Hematopoietic multipotent progenitor cell treated with erythropoietin and hydrocortisone succinate and interleukin-3 and kit ligand, for 4 days (in vitro differentiated cells): ENCODE results near the gene ANKRD37.

Experiments
- DNase-seq: peaks from one replicate; pipeline ENCODE4 v3.0.0-alpha.2; 2015

The ANKRD37 gene

DNA sequence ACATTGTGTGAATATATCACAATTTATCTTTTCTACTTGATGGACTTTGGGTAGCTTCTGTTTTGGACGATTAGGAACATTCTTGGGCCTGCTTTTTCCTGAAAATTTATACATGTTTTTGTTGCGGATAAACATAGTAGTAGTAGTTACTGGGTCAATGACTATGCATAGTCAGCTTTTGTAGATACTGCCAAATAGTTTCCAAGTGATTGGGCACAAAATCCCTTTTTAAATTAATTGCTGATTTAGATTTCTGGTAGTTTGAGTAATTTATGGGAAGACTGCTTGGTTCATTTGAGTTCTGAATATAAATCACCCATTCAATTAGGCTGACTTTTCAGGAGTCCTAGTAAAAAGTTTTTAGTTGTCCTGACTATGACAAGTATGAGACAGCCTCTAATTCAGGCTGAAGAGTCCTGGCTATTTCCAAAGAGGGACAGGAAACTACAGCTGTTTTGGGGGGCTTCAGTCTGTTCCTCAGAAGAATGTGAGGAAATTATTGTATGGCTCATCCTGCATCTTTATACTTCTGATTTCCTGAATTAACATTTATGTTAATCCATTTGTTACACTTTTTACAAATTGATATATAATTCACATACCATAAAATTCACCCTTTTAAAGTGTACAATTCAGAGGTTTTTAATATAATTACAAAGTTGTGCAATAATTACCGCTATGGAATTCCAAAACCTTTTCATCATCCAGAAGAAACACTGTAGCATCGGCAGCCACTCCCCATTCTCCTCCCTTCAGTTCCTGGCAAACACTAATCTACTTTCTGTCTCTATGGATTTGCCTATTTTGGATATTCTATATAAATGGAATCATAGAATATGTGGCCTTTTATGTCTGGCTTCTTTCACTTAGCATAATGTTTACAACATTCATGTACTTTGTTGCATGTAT lies 15.1 kb upstream of the ANKRD37 start:
- no peak for DNase-seq

DNA sequence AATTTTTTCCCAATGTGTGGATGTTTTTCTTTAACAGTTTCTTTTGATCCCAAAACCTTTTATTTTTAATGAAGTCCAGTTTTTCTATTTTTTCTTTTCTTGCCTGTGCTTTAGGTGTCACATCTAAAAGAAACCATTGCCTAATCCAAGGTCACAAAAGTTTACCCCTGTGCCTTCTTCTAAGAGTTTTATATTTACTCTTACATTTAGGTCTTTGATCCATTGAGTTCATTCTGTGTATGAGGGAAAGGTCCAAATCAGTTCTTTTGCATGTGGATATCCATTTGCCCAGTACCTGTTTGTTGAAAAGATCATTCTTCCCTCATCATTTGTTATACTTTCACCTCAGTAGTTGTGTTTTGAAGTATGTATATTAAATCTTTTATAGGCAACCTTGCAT lies 13.9 kb upstream of the ANKRD37 start:
- no peak for DNase-seq

DNA sequence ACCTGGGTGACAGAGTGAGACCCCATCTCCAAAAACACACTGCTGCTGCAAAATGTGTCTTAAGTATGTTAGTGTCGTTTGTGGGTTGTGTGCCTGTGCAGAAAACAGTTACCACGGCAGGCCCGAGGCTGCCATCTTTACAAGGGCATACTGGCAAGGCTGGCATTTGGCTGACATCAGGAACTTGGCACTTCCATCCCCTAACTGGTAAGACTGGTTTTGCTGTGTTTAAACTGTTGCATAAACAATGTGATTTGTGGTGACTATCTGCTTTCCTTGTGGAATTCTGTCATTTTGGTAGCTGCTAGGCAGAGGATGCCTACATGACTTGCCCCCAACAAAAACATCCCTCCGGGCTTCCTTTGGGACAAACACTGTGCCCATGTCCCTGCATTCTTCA lies 13.2 kb upstream of the ANKRD37 start:
- DNase-seq, result no peak

DNA sequence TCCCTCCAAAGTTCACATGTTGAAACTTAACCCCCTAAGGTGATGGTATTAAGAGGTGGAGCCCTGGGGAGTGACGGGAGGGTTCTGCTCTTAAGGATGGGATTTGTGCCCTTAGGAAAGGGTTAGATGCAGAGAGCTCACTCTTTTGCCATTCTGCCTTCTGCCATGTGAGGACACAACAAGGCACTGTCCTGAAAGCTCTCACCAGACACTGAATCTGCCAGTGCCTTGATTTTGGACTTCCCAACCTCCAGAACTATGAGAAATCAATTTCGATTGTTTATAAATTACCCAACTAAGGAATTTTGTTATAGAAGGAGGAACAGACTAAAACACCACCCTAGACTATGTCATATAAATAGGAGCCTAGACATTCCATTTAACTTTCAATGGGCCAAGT lies 12.6 kb upstream of the ANKRD37 start:
- DNase-seq, result no peak

DNA sequence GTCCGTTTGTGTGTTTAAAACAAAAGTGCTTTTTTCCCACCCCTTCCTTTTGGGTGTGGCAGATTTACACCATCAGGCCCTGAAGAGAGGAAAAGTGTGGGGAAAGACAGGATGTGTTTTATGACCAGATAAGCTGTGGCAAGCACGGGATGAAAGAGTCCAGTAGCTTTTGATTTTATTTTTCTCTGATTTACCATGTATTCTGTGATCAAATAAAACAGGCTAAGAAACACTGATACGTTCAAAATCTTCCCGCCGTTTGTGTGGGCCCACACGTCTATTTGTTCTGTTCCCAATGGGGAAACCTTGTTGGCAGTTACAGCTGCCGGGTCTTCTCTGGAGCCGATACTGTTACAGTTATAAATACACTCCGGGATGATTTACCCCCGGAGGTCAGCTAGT lies 11.7 kb upstream of the ANKRD37 start:
- peak; percentile 83 for DNase-seq

DNA sequence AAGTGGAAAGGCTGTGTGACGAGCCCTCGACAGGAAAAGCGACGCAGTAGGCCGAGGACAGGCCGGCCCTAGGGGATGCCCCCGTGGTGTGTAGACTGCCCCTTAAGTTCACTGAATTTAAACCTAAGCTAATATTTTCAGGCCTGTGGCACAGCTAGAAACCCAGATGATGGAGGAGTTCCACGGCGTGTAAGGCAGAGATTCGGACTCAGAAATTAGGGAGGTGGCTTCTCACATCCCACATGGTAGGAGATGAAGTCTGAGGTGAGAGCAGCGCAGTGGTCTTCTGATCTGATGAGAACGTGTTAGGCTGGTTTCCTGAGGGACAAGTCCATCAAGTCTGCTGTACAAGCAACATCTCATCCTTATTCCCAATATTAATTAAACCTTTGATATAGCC lies 8.7 kb upstream of the ANKRD37 start:
- no peak for DNase-seq

DNA sequence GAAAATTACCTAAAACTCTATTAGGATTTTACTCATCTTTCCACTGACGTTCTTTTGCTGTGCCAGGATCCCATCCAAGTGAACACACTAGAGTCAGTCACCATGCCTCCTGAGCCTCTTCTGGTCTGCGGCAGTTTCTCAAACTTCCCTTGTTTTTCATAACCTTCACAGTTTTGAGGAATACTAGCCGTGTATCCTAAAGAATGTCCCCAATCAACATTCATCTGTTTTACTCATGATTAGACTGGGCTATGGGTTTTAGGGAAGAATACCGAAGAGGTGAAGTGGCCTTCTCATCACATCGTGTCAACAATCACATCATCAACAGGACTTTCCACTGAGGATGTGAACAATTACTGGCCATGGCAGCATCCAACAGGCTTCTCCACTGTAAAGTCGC lies 5.7 kb upstream of the ANKRD37 start:
- no peak for DNase-seq

DNA sequence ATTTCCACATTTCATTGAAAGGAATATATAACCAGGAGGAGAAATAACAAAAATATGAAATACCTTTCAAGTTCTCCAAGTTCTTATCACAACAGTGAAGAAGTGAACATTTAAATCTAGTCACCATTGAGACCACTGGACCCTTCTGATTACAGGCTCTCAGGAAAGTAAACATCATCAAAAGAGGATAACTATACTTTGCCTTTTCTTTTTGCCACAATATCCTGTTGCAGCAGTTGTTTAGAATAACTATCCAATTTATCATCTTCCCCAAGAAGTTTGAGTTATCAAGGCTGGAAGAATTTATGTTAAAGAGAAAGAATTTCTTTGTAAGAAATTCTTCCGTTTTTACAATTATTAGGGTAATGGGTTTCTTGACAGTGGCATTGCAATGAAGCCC lies 4.5 kb upstream of the ANKRD37 start:
- DNase-seq, result no peak

DNA sequence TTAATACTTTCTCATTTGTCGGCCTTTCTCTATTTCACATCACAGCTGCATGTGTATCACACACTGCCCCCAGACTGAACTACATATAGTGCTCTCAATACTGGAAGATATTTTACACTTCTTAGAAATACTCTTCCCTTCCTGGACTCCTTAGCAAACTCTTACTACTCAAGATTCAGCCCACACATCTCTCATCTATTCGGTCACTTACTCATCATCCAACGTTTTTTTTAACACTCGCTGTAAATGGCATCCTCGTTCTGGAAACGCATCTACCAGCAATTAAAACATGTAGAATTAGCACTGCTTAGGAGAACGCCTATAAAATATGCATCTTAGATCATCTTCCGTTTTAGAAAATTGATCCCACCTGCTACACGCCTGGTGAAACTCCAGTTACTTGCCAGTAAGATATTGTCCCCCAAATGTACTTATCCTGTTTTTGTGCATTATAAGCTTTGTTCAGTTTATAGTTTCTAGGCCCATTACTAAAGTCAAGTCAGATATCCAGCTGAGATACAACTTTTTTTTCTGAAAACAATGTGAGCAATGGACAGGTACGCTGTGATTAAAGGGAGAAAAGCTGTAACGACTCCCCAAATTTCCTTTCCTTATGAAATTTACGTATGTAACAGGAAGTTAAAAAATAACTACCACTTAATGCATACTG lies 1.9 kb upstream of the ANKRD37 start:
- peak; percentile 8 for DNase-seq

DNA sequence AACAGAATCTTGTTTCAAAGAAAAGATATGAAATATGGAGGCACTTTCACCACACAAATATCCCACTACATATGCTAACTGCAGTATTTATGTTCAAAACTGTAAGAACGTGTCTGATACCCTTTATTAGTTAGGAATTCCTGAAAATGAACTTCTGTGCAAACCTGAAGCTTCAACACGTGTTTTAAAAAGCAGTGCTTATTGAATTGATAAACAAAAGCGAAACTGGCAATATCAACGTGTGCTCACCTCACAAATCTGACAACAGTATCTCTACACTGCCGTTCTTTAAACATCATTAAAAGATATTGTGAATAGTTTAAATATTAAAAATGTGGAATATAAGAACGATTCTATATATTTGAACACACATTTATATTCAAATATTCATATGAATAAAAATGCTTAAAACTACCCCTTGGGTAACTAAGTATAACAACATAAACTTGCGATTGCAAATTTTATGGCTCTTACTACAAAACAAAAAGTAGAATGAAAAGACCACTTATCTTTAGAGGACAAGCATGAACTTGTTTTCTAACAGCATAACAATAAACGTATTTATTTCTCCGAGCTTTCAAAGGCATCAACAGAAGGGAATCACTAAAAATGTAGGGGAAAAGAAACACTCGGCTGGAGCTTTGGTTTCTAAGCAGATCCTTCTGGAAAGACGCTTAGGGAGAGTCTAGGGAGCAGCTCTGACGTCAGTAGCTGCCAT lies 1.2 kb upstream of the ANKRD37 start, which contains the start of gene LRP2BP:
Gene LRP2BP (minus strand): TSS at position 687 of the 718 bp plus-strand sequence. CDS start 17,738 bp downstream, outside the sequence.
- peak; percentile 32 for DNase-seq

DNA sequence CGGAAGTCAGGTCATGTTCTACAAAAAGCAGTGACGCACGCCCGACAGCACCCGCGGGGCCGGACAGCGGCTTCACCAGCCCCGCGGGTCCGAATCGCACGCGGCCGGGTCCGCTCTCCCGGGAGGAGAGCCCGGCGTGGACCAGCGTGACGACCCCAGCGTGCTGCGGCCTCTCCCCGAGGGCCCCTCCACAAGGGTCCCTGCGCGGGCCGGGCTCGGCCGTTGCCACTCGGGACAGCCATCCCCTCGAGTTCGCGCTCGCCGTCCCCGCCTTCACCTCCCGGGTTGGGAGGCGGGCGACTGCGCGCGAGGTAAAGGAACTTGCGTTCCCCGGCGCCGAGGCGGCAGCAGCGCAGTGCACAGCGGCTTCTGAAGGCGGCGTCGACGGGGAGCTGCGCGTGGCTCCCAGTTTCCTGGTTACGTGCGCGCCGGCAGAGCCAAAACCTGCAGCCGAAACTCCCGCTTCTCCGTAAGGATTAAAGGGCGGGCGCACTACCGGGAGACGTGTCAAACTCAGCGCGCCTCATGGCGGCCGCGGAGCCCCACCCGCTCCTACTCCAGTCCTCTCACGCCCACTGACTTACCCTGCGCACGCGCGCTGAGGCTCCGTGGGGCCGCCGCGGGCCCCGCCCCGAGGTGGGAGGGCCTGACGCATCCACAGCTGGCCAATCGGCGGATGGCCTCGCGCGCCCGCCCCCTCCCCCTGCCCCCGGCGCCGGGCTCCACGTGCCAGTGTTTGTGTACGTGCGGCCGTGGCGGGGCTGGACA lies 501 bp upstream of the ANKRD37 start:
- peak; percentile 97 for DNase-seq

DNA sequence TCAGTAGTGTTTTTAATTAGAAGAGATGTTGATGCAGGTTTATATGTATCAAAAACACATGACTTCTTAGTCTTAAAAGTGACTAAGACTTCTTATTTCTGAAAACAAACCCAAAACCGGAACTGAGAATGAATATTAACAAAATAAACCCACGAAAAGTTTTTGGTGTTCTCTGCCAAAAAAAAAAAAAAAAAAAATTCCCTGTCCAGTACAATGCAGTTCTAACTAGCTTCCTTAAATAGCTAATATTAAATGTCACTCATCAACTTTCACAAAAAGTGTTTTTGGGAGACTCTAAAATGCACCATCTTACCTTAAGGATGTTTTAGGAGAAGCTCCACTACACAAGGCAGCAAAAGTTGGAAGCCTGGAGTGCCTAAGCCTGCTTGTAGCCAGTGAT lies 2.0 kb downstream of the ANKRD37 start:
- no peak for DNase-seq

DNA sequence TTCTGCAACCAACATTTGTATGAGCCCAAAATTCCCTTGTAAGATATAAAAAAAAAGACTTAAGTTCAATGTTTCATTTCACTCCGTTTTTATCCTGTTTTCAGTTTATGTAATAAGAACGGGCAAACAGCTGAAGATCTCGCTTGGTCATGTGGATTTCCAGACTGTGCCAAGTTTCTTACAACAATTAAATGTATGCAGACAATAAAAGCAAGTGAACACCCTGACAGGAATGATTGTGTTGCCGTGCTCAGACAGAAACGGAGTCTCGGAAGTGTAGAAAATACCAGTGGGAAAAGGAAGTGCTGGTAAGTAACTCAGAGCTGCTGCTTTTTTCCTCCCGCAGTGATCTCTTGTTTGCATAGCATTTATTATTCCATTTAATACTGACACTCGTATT lies 2.8 kb downstream of the ANKRD37 start:
- DNase-seq, result no peak

DNA sequence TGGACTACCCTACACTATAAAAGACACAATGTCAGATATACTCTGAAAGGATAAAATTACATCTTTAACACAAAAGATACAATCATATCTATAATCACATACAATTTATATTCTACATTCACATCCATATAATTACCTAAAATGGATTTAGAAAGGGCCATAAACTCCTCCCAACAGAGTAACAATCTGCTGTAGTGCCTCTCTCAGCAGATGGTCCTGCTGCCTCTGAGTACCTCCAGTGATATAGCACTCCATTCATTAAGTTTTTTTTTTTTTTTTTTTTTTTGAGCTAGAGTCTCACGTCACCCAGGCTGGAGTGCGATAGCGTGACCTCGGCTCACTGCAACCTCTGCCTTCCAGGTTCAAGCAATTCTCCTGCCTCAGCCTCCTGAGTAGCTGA lies 7.4 kb downstream of the ANKRD37 start:
- DNase-seq, result no peak

DNA sequence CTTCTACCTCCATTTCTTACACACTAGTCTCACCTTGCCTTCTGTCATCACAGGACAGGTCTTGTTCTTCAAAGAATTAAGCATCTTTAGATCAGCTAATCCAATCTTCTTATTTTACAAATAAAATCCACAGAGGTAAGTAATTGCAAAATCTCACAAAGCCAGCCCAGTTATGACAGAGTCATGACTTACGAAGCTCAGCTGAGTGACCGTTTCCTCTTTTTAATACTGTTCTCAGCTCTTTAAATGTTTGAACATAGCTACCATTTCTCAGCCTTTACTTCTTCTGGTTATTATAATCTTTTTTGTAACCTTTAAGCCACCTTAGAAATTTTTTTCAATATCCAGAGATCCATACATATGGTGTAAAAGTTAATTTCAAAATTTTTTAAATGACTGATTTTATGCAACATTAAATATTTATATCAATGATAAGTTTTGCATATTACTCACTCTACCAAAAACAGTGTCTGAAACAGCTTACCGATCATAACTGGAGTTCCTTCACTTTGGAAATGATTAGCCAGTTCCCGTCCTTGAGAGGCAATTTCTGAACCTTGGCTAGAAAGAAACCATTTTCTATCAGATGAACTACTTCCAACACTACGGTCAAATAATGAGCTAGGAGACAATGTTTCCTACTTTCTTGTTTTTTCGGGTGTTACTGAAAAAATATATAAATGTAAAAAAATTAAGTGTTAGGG lies 8.8 kb downstream of the ANKRD37 start:
- no peak for DNase-seq

DNA sequence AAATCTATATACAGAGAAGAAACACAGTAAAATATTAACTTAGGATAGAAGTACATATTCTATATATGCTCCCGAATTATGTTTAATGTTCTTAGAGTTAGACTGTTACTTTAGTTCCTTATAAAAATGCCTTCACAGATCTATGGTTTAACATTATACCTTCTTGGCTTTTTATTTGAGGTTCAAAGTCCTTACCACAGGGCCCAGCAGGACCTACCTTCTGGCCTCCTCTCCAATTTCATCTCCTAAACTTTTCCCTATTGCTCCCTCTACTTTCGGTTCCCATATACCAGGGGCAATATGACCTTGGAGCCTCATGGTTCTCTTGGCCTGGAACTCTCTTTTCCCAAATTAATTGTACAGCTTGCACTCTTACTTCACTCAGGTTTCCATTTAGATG lies 11.8 kb downstream of the ANKRD37 start:
- DNase-seq, result no peak

DNA sequence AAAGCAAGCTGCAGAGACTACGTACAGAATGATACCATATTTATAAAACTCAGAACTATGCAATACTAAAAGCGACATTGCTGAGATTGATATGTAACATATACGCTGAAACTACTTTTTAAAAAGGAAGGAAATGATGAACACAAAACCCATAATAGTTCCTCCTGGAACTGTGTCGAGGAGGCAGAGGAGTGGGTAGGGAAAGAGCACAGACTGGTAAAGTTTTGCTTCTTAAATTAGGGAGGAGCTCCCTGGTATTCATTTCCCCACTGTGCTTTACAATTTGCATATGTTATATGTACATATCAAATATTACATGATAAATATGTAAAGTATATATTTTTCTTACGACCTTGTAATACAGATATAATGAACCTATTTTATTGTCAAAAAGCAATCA lies 15.2 kb downstream of the ANKRD37 start:
- DNase-seq, result no peak

DNA sequence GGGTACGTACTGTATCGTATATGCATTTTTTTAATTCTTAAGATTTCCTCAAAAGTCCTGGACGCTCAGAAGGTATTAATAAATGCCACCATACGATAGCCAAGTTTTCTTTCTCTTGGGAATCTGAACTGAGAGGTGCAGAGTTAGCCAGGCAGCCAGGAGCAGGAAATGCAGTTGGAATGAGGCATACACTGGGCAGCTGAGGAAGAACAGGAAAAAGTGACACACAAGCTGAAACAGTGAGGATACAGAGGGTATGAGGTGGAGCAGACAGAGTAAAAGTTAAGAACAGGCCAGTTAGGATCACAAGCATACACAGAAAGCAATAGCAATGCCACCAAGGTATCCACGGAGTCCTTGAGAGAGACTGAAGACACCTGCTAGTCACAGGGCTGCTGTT lies 15.8 kb downstream of the ANKRD37 start:
- DNase-seq, result no peak

DNA sequence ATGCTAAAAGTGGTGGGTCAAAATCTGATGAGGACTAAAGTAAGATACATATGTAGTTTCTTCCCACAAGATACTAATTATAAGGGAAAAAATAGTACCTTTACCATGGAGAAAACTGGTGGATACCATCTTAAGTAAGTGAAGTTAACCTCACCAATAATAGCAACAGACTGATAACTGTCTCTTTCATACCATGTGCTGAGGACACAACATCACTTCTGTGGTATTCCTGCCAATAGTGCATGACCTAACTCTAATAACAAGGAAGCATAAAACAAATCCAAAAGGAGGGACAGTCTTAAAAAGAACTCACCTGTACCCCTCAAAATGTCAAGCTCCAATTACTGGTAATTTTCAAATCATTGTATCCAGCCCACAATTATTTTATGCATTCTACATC lies 20.3 kb downstream of the ANKRD37 start:
- DNase-seq, result no peak

DNA sequence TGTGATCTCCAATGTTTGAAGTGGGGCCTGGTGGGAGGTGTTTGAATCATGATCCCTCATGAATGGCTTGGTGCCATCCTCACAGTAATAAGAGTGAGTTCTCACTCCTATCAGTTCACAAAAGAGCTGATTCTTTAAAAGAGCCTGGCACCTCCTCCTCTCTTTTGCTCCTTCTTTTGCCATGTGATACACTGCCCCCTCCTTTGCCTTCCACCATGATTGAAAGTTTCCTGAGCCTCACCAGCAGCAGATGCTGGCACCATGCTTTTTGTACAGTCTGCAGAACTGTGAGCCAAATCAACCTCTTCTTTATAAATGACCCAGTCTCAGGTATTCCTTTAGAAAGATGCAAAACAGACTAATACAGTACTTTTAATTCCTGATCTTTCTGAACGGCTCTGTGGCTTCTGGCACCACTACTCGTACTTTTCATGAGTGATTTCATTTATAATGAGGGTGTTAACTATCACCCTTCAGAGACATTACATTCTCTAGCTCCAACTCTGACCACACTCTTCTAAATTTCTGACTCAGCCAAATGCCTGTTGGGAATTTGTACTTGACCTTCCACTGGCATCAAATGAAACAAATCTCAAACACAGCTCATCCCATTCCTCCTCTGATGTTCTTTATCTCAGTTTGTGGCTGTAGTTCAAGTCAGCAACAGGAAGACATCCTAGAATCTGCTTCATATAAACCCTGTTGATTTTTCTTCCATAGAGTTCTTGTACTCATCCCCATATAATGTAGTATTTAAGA lies 24.9 kb downstream of the ANKRD37 start:
- no peak for DNase-seq

DNA sequence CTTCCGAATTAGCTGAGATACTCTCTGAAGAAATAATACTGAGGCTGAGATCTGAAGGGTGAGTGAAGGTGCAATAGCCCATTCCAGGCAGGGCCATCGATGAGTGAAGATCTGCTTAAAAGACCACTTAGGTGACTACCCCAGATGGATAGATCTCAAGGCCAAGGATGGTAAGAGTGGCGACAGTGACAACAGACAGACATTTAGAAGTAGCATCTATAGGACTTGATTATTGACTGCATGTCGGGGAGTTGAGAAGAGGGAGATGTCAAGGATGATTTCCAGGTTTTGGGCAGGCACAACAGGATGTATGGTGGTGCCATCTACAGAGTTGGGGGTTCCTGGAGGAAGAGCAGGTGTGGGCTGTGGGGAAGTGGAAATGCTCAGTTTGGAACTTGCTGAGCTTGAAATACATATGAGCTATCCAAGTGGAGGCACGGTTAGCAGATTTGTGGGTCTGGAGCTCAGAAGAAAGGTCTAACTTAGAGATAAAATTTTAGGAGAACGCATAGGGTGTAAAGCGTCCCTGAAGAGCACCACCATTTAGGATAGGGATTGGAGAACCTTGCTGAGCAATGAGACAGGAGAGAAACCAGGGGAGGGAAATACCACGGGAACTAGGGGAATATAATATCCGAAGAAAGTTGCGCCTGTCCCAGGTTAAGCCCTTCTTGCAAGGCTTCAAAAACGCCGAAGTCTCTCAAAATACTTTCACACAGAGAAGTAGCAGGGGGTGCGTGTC lies 28.4 kb downstream of the ANKRD37 start:
- DNase-seq, result no peak
